K562 (cell line): ENCODE measurements around the gene OR4E2.

ENCODE experiments used
- HCFC1 ChIP-seq: IDR thresholded peaks from 2 replicates; pipeline ENCODE4 v1.6.1; 2012; ENCODE audit warnings: low read depth, low read length, improper control_type of control experiment
- KDM1A ChIP-seq, 2 experiments: fragments of 450-650 bp; IDR thresholded peaks; 2 replicates each; pipeline ENCODE4 v1.6.1; 2016; ENCODE audit warnings: mild to moderate bottlenecking in 2 of 2
- MCM3 ChIP-seq: fragments of 450-650 bp; IDR thresholded peaks from 2 replicates; pipeline ENCODE4 v1.6.1; 2016
- MED1 ChIP-seq: sonication (generic); formaldehyde crosslinking; IDR thresholded peaks from 2 replicates; pipeline ENCODE4 v1.8.1; 2023; ENCODE audit warnings: missing genetic modification reagents, borderline replicate concordance
- TAF1 ChIP-seq: IDR thresholded peaks from 2 replicates; pipeline ENCODE4 v1.6.1; 2011; ENCODE audit warnings: mild to moderate bottlenecking, low read length, moderate library complexity; ENCODE audit not compliant: insufficient read depth, control insufficient read depth, severe bottlenecking; ENCODE audit errors: extremely low read depth
- TOE1 ChIP-seq, 2 experiments: fragments of 450-650 bp in 1 of 2; sonication (generic) in 1 of 2; formaldehyde crosslinking in 1 of 2; IDR thresholded peaks; 2 replicates each; pipeline versions ENCODE4 v1.7.1 to v1.8.0; 2016 to 2022; ENCODE audit warnings: borderline replicate concordance in 2 of 2, mild to moderate bottlenecking in 2 of 2, antibody characterized with exemption in 1 of 2, inconsistent platforms in 1 of 2, low read depth in 1 of 2, missing genetic modification reagents in 1 of 2, moderate library complexity in 1 of 2
- TF ChIP-seq, protein P1 (sequence below): fragments of 250-450 bp; sonication (Bioruptor Pico); IDR thresholded peaks from 2 replicates; pipeline ENCODE4 v1.4.0; 2020

DNA sequence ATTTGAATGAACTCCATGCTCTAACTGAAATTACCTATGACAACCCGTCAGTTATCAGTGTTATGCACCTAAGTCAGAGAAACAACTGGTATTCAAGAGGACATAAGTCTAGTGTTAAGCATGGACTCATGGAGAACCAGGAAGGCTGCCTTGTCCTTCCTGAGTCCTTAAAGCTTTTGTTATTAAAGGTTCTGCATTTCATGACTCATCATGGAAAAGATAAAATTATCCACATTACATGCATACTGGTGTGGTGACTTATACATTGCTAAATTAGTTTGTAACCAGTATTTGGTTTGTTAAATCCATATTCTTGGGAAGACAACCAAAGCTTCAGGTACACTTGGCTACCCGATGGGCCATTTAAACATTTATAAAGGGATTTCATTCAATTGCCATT, 26.4 kb downstream of the OR4E2 start:
- TF ChIP-seq, protein P1, sequence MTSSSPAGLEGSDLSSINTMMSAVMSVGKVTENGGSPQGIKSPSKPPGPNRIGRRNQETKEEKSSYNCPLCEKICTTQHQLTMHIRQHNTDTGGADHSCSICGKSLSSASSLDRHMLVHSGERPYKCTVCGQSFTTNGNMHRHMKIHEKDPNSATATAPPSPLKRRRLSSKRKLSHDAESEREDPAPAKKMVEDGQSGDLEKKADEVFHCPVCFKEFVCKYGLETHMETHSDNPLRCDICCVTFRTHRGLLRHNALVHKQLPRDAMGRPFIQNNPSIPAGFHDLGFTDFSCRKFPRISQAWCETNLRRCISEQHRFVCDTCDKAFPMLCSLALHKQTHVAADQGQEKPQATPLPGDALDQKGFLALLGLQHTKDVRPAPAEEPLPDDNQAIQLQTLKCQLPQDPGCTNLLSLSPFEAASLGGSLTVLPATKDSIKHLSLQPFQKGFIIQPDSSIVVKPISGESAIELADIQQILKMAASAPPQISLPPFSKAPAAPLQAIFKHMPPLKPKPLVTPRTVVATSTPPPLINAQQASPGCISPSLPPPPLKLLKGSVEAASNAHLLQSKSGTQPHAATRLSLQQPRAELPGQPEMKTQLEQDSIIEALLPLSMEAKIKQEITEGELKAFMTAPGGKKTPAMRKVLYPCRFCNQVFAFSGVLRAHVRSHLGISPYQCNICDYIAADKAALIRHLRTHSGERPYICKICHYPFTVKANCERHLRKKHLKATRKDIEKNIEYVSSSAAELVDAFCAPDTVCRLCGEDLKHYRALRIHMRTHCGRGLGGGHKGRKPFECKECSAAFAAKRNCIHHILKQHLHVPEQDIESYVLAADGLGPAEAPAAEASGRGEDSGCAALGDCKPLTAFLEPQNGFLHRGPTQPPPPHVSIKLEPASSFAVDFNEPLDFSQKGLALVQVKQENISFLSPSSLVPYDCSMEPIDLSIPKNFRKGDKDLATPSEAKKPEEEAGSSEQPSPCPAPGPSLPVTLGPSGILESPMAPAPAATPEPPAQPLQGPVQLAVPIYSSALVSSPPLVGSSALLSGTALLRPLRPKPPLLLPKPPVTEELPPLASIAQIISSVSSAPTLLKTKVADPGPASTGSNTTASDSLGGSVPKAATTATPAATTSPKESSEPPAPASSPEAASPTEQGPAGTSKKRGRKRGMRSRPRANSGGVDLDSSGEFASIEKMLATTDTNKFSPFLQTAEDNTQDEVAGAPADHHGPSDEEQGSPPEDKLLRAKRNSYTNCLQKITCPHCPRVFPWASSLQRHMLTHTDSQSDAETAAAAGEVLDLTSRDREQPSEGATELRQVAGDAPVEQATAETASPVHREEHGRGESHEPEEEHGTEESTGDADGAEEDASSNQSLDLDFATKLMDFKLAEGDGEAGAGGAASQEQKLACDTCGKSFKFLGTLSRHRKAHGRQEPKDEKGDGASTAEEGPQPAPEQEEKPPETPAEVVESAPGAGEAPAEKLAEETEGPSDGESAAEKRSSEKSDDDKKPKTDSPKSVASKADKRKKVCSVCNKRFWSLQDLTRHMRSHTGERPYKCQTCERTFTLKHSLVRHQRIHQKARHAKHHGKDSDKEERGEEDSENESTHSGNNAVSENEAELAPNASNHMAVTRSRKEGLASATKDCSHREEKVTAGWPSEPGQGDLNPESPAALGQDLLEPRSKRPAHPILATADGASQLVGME, result no peak
- TF ChIP-seq MCM3 (no peak), TOE1 (IDR thresholded peaks at IDR 0.05; ENCODE audit: borderline replicate concordance) (no peak), TOE1 (CRISPR knock-in tag; IDR thresholded peaks at IDR 0.05; ENCODE audit: borderline replicate concordance, low read depth) (no peak), KDM1A (IDR thresholded peaks at IDR 0.05) (no peak), TAF1 (no peak), MED1 (CRISPR knock-in tag) (no peak), HCFC1 (no peak)
